Parathyroid adenoma (tissue), 2 donors: ENCODE results near the gene DCAF5.
"Not testable (repeated sequence)": the region's sequence is repeated elsewhere in the genome, so short reads cannot be mapped to it uniquely, and the experiment has no call there.

Source experiments
- H2AFZ ChIP-seq: fragments of 300-600 bp; sonication (generic); one replicate; pipeline ENCODE4 v1.7.0; 2017; ENCODE audit warnings: antibody characterized with exemption, mild to moderate bottlenecking
- H3K27ac ChIP-seq: fragments of 300-600 bp; sonication (generic); one replicate; pipeline ENCODE4 v1.7.0; 2017
- H3K27me3 ChIP-seq: fragments of 300-600 bp; sonication (generic); one replicate; pipeline ENCODE4 v1.7.0; 2017; ENCODE audit warnings: low read length; ENCODE audit not compliant: control insufficient read depth, insufficient read depth
- H3K36me3 ChIP-seq: fragments of 300-600 bp; sonication (generic); one replicate; pipeline ENCODE4 v1.7.0; 2017; ENCODE audit warnings: low read length; ENCODE audit not compliant: control insufficient read depth, insufficient read depth
- H3K4me1 ChIP-seq: fragments of 300-600 bp; sonication (generic); one replicate; pipeline ENCODE4 v1.7.0; 2017; ENCODE audit warnings: control low read depth
- H3K4me2 ChIP-seq: fragments of 300-600 bp; sonication (generic); one replicate; pipeline ENCODE4 v1.7.0; 2017; ENCODE audit warnings: low read length
- H3K4me3 ChIP-seq: fragments of 300-600 bp; sonication (generic); one replicate; pipeline ENCODE4 v1.7.0; 2017; ENCODE audit warnings: low read depth, low read length
- H3K79me2 ChIP-seq: fragments of 300-600 bp; sonication (generic); one replicate; pipeline ENCODE4 v1.7.0; 2017; ENCODE audit warnings: control low read depth
- H3K9ac ChIP-seq: fragments of 300-600 bp; sonication (generic); one replicate; pipeline ENCODE4 v1.7.0; 2017; ENCODE audit warnings: mild to moderate bottlenecking
- H3K9me3 ChIP-seq: fragments of 300-600 bp; sonication (generic); one replicate; pipeline ENCODE4 v1.7.0; 2017; ENCODE audit warnings: low read length; ENCODE audit not compliant: control insufficient read depth
- CTCF ChIP-seq: fragments of 300-600 bp; sonication (generic); IDR thresholded peaks from one replicate; pipeline ENCODE4 v1.7.0; 2017; ENCODE audit warnings: antibody characterized with exemption, mild to moderate bottlenecking
- donor health status: primary hyperparathyroidism.

The DCAF5 gene

GRCh38 chr14:69081271-69081670 lies 71.6 kb downstream of the DCAF5 start:
- Histone ChIP-seq H3K27ac (no peak overlapping the region), H3K4me2 (no peak overlapping the region), H3K79me2 (peaks cover 12% of the 10 kb centered on the region), H3K9ac (no peak overlapping the region), H3K9me3 (no peaks in the 10 kb centered on the region), H3K27me3 (no peaks in the 10 kb centered on the region), H3K4me3 (no peak overlapping the region), H3K36me3 (no peaks in the 10 kb centered on the region), H2AFZ (no peak overlapping the region), H3K4me1 (no peaks in the 10 kb centered on the region)
- TF ChIP-seq CTCF: no peak

- Histone ChIP-seq H3K79me2 (peaks cover 14% of the 10 kb centered on the region), H3K4me3 (no peak overlapping the region), H3K9ac (no peak overlapping the region), H2AFZ (no peak overlapping the region), H3K27me3 (no peaks in the 10 kb centered on the region), H3K4me2 (no peak overlapping the region), H3K4me1 (no peaks in the 10 kb centered on the region), H3K36me3 (no peaks in the 10 kb centered on the region), H3K9me3 (no peaks in the 10 kb centered on the region), H3K27ac (no peak overlapping the region)
- TF ChIP-seq CTCF: no peak
These were observed 73.2 kb downstream of the DCAF5 start for GRCh38 chr14:69079747-69080146.

GRCh38 chr14:69079188-69079742 lies 73.7 kb downstream of the DCAF5 start:
- Histone ChIP-seq H3K27me3 (no peaks in the 10 kb centered on the region), H3K4me2 (no peak overlapping the region), H3K27ac (no peak overlapping the region), H3K79me2 (peaks cover 14% of the 10 kb centered on the region), H3K36me3 (no peaks in the 10 kb centered on the region), H3K4me1 (no peaks in the 10 kb centered on the region), H3K9me3 (no peaks in the 10 kb centered on the region), H2AFZ (no peak overlapping the region), H3K4me3 (no peak overlapping the region), H3K9ac (no peak overlapping the region)
- TF ChIP-seq CTCF: no peak

GRCh38 chr14:69077841-69078240 lies 75.1 kb downstream of the DCAF5 start:
- no peak overlapping the region for H3K4me3 ChIP-seq
- no peaks in the 10 kb centered on the region for H3K27me3 ChIP-seq
- no peaks in the 10 kb centered on the region for H3K4me1 ChIP-seq
- H3K27ac ChIP-seq: no peak overlapping the region
- H3K79me2 ChIP-seq: peaks cover 14% of the 10 kb centered on the region
- no peaks in the 10 kb centered on the region for H3K36me3 ChIP-seq
- H3K9ac ChIP-seq: no peak overlapping the region
- H3K9me3 ChIP-seq: no peaks in the 10 kb centered on the region
- TF ChIP-seq CTCF: no peak
- no peak overlapping the region for H3K4me2 ChIP-seq
- no peak overlapping the region for H2AFZ ChIP-seq

- not testable (repeated sequence) for H3K4me1 ChIP-seq, H3K9ac ChIP-seq, H3K4me3 ChIP-seq, H3K36me3 ChIP-seq, H3K27me3 ChIP-seq, H3K27ac ChIP-seq, H2AFZ ChIP-seq, H3K9me3 ChIP-seq, H3K4me2 ChIP-seq
- H3K79me2 ChIP-seq: peaks cover 14% of the 10 kb centered on the region
These were observed 75.7 kb downstream of the DCAF5 start for GRCh38 chr14:69077185-69077584.
